GM12878 (cell line): ENCODE measurements around the gene KIF26A. TPM values are rescaled to one million over a fixed set of nuclear protein-coding genes. Genes with fewer than 3 reads are reported as not detected.

Experiments
- ATAC-seq: fragments of 200-7000 bp; cut with Tn5 transposase; 3 replicates; pipeline ENCODE4 v1.9.1; 2020; ENCODE audit warnings: mild to moderate bottlenecking, moderate library complexity
- BruUV-seq: library from RNA; stranded (reverse); fragments of 400-500 nt; replicated peaks from 2 replicates; lab custom pipeline; 2021; lab: Mats Ljungman, UMichigan
- CTCF ChIA-PET: fragments of 300-600 bp; sonication (Branson Sonifier 250); formaldehyde crosslinking; extraction: SDS; loops from one replicate; lab custom pipeline; 2021; ENCODE audit warnings: inconsistent platforms; lab: Yijun Ruan, JAX
- POLR2A ChIA-PET: fragments of 350-600 bp; formaldehyde crosslinking; extraction: SDS; loops from one replicate; lab custom pipeline; 2021; ENCODE audit warnings: inconsistent platforms; lab: Charles Lee
- RAD21 ChIA-PET: fragments of 300-600 bp; sonication (Branson Sonifier 250); formaldehyde crosslinking; loops from one replicate; lab custom pipeline; 2023; ENCODE audit warnings: antibody characterized with exemption; ENCODE audit not compliant: unreplicated experiment; lab: Charles Lee
- SMC1A ChIA-PET: fragments of 300-600 bp; sonication (Branson Sonifier 250); formaldehyde crosslinking; loops from one replicate; lab custom pipeline; 2023; ENCODE audit not compliant: unreplicated experiment, uncharacterized antibody; lab: Charles Lee
- DNase-seq: peaks from one replicate; pipeline ENCODE4 v3.0.0-alpha.2; 2011; ENCODE audit warnings: low read depth, low spot score
- FAIRE-seq: peaks from 3 replicates; lab custom pipeline; 2011; peaks lifted over from hg19 to GRCh38; lab: Jason Lieb, UNC
- H2AFZ ChIP-seq: 2 replicates; pipeline ENCODE4 v1.6.0; 2011; ENCODE audit warnings: low read depth, low read length, control low read depth; ENCODE audit not compliant: control insufficient read depth
- H3K27ac ChIP-seq: 2 replicates; pipeline ENCODE4 v1.5.1; 2011; ENCODE audit warnings: control low read depth; ENCODE audit not compliant: control insufficient read depth, insufficient read depth
- H3K27me3 ChIP-seq, 2 experiments: replicated peaks in 1 of 2; 2 replicates each; pipeline versions ENCODE4 v1.6.0 to v1.6.1; 2011; ENCODE audit warnings: low read length in 1 of 2; ENCODE audit not compliant: control insufficient read depth in 2 of 2, insufficient read depth in 2 of 2
- H3K36me3 ChIP-seq, 2 experiments: 2 replicates each; pipeline ENCODE4 v1.5.1; 2011; ENCODE audit warnings: low read length in 1 of 2; ENCODE audit not compliant: control insufficient read depth in 2 of 2, insufficient read depth in 2 of 2
- H3K4me1 ChIP-seq: 2 replicates; pipeline ENCODE4 v1.6.1; 2011; ENCODE audit warnings: mild to moderate bottlenecking, low read length, moderate library complexity, mixed read lengths; ENCODE audit not compliant: control insufficient read depth, insufficient read depth
- H3K4me2 ChIP-seq: 2 replicates; pipeline ENCODE4 v1.6.0; 2011; ENCODE audit warnings: control low read depth; ENCODE audit not compliant: control insufficient read depth, insufficient read depth
- H3K4me3 ChIP-seq: fragments of 200-600 bp; sonication (generic); 2 replicates; pipeline ENCODE4 v1.5.1; 2016
- H3K79me2 ChIP-seq: 2 replicates; pipeline ENCODE4 v1.6.0; 2011; ENCODE audit warnings: low read length; ENCODE audit not compliant: control insufficient read depth, insufficient read depth
- H3K9ac ChIP-seq: 2 replicates; pipeline ENCODE4 v1.8.0; 2011; ENCODE audit warnings: low read length, control low read depth, mixed read lengths; ENCODE audit not compliant: control insufficient read depth, insufficient read depth
- H3K9me3 ChIP-seq: replicated peaks from 3 replicates; pipeline ENCODE4 v1.5.1; 2011; ENCODE audit warnings: mild to moderate bottlenecking, low read length; ENCODE audit not compliant: control insufficient read depth, insufficient read depth
- H4K20me1 ChIP-seq: 2 replicates; pipeline ENCODE4 v1.6.0; 2011; ENCODE audit not compliant: control insufficient read depth, insufficient read depth
- ATF7 ChIP-seq: fragments of 450-650 bp; IDR thresholded peaks from 2 replicates; pipeline ENCODE4 v1.6.1; 2016; ENCODE audit warnings: low read depth, mild to moderate bottlenecking
- BACH1 ChIP-seq: fragments of 450-650 bp; IDR thresholded peaks from 2 replicates; pipeline ENCODE4 v1.6.1; 2017; ENCODE audit warnings: mild to moderate bottlenecking, borderline replicate concordance
- BRCA1 ChIP-seq: IDR thresholded peaks from 2 replicates; pipeline ENCODE4 v1.6.1; 2011; ENCODE audit warnings: low read depth, low read length, improper control_type of control experiment
- CHD1 ChIP-seq: IDR thresholded peaks from 2 replicates; pipeline ENCODE4 v1.6.1; 2012; ENCODE audit warnings: low read depth, low read length, improper control_type of control experiment
- E2F8 ChIP-seq: fragments of 450-650 bp; IDR thresholded peaks from 2 replicates; pipeline ENCODE4 v1.6.1; 2018; ENCODE audit warnings: mild to moderate bottlenecking, low read depth, moderate library complexity; ENCODE audit not compliant: partially characterized antibody
- E4F1 ChIP-seq: fragments of 450-650 bp; IDR thresholded peaks from 2 replicates; pipeline ENCODE4 v1.6.1; 2018; ENCODE audit warnings: borderline replicate concordance, mild to moderate bottlenecking; ENCODE audit not compliant: partially characterized antibody
- ESRRA ChIP-seq: IDR thresholded peaks from 2 replicates; pipeline ENCODE4 v1.6.1; 2012; ENCODE audit warnings: mild to moderate bottlenecking, low read length, improper control_type of control experiment
- FOXM1 ChIP-seq: IDR thresholded peaks from 2 replicates; pipeline ENCODE4 v1.6.1; 2012; ENCODE audit warnings: low read depth, mild to moderate bottlenecking, inconsistent platforms, low read length, moderate library complexity
- HDGF ChIP-seq: fragments of 450-650 bp; IDR thresholded peaks from 2 replicates; pipeline ENCODE4 v1.6.1; 2016; ENCODE audit warnings: antibody characterized with exemption
- NFIC ChIP-seq: IDR thresholded peaks from 2 replicates; pipeline ENCODE4 v1.6.1; 2012; ENCODE audit warnings: low read depth, mild to moderate bottlenecking, inconsistent platforms, low read length, moderate library complexity
- RCOR1 ChIP-seq: conservative IDR thresholded peaks from 2 replicates; pipeline ENCODE4 v1.6.1; 2012; ENCODE audit warnings: low read depth, low read length, improper control_type of control experiment
- STAT3 ChIP-seq: IDR thresholded peaks from 2 replicates; pipeline ENCODE4 v1.6.1; 2011; ENCODE audit warnings: low read depth, low read length, improper control_type of control experiment
- TCF3 ChIP-seq: IDR thresholded peaks from 2 replicates; pipeline ENCODE4 v1.6.1; 2012; ENCODE audit warnings: low read depth, mild to moderate bottlenecking, low read length, borderline replicate concordance; ENCODE audit not compliant: insufficient read depth
- ZNF592 ChIP-seq: fragments of 450-650 bp; IDR thresholded peaks from 2 replicates; pipeline ENCODE4 v1.6.1; 2017; ENCODE audit warnings: mild to moderate bottlenecking, moderate library complexity
- ZNF622 ChIP-seq: fragments of 450-650 bp; IDR thresholded peaks from 2 replicates; pipeline ENCODE4 v1.6.1; 2017; ENCODE audit warnings: mild to moderate bottlenecking, inconsistent platforms
- WGBS: methylation state at CpG from one replicate; pipeline ENCODE4 v1.1.6; 2016; ENCODE audit warnings: low lambda C conversion rate; ENCODE audit not compliant: insufficient replicate concordance, insufficient coverage; ENCODE audit errors: missing lambda C conversion rate; 5-methylcytosine and 5-hydroxymethylcytosine counted together
- in situ Hi-C: fragments of 300-500 bp; cut with MboI; formaldehyde crosslinking; loops from 9 replicates; pipeline ENCODE4 v1.14.3; 2018; ENCODE audit warnings: mixed read lengths
- intact Hi-C: fragments of 100-400 bp; cut with micrococcal nuclease; formaldehyde crosslinking; loops from one replicate; pipeline ENCODE4 v1.14.2; 2022; ENCODE audit not compliant: unreplicated experiment
- polyA plus RNA-seq, 11 experiments: library from polyadenylated mRNA; depleted of rRNA in 4 of 11; unstranded in 6 of 11; stranded (reverse) in 5 of 11; fragments of >200 nt; fragmentation: Nextera tagmentation in 4 of 11; fragmentation: Illumina TruSeq in 1 of 11; extraction: Ambion mirVana in 4 of 11; extraction: Trizol in 1 of 11; gene quantifications; 1 replicate in 1 of 11; 2 replicates in 10 of 11; pipeline versions ENCODE4 v1.2.1 to v1.2.3, GENCODE V29; 2011 to 2016; ENCODE audit warnings: inconsistent platforms in 2 of 11, missing spikeins in 2 of 11, low read depth in 1 of 11
- total RNA-seq, 4 experiments: library from RNA; depleted of rRNA in 3 of 4; stranded (reverse); fragments of >200 nt in 3 of 4; fragmentation: Illumina TruSeq in 1 of 4; extraction: Trizol in 1 of 4; gene quantifications; 2 replicates each; pipeline versions ENCODE4 v1.2.1 to v1.2.3, GENCODE V29; 2013 to 2021

The KIF26A gene
- total and polyA plus RNA-seq, 10 of the 15 experiments (the other 5 are each of a cell fraction or from before 2014, with no cell fraction given): 0.05 TPM; not detected in 9

GRCh38 chr14:104164512-104164911, 26.1 kb downstream of the KIF26A start:
- Histone ChIP-seq H3K36me3 (no peaks in the 10 kb centered on the region), H3K4me3 (no peak overlapping the region), H3K4me1 (no peaks in the 10 kb centered on the region), H2AFZ (no peak overlapping the region), H4K20me1 (no peaks in the 10 kb centered on the region), H3K4me2 (no peak overlapping the region), H3K27ac (no peak overlapping the region), H3K9ac (no peak overlapping the region), H3K9me3 (no peaks in the 10 kb centered on the region), H3K27me3 (no peaks in the 10 kb centered on the region), H3K79me2 (no peaks in the 10 kb centered on the region)
- no peak for ATAC-seq
- no peak for FAIRE-seq
- no peak for DNase-seq
- CTCF ChIA-PET: no interaction called here
- WGBS: 68% methylated on average over 9 of the region's 9 CpGs
- in situ Hi-C loops (no loop called here), intact Hi-C loops (no loop called here)
- RAD21 ChIA-PET: no interaction called here
- BruUV-seq: no TSS peak
- TF ChIP-seq BACH1 (no peak), E2F8 (no peak), FOXM1 (no peak), ESRRA (no peak), ZNF592 (no peak), NFIC (no peak), ZNF622 (no peak), STAT3 (no peak), BRCA1 (no peak), RCOR1 (no peak), ATF7 (no peak), E4F1 (no peak), CHD1 (no peak), HDGF (no peak), TCF3 (no peak)
- SMC1A ChIA-PET: no interaction called here
- POLR2A ChIA-PET: no interaction called here
